ENCODE data around the gene STAT1.

Gene STAT1

GRCh38 chr2:191013932-191014652 lies at the start of gene STAT1:
STAT1 (minus strand) TSS chr2:191014171; CDS start chr2:191010003, 4,168 bp downstream.
- peak; percentile 95 for DNase-seq

- DNase-seq = no peak
Measured at GRCh38 chr2:191063584-191063983, 49.6 kb upstream of the STAT1 start.

GRCh38 chr2:191061381-191061980 lies 47.5 kb upstream of the STAT1 start:
- no peak for DNase-seq

- DNase-seq = no peak
Measured at GRCh38 chr2:191059308-191059707, 45.3 kb upstream of the STAT1 start.

- no peak for DNase-seq
Measured at GRCh38 chr2:191056228-191056627, 42.3 kb upstream of the STAT1 start.

GRCh38 chr2:191053256-191053655 lies 39.3 kb upstream of the STAT1 start:
- DNase-seq = no peak

- no peak for DNase-seq
Measured at GRCh38 chr2:191051825-191052778, 38.1 kb upstream of the STAT1 start.

- DNase-seq = no peak
Measured at GRCh38 chr2:191051177-191051576, 37.2 kb upstream of the STAT1 start.

GRCh38 chr2:191050640-191050987 lies 36.6 kb upstream of the STAT1 start:
- no peak for DNase-seq

- no peak for DNase-seq
Measured at GRCh38 chr2:191049728-191050639, 36.0 kb upstream of the STAT1 start.

GRCh38 chr2:191048073-191048472 lies 34.1 kb upstream of the STAT1 start:
- DNase-seq = no peak

GRCh38 chr2:191045141-191045540 lies 31.2 kb upstream of the STAT1 start:
- DNase-seq = no peak

GRCh38 chr2:191043438-191043837 lies 29.5 kb upstream of the STAT1 start:
- no peak for DNase-seq

GRCh38 chr2:191041418-191042161 lies 27.6 kb upstream of the STAT1 start:
- DNase-seq = no peak

- no peak for DNase-seq
Measured at GRCh38 chr2:191039616-191040015, 25.6 kb upstream of the STAT1 start.

GRCh38 chr2:191038741-191039140 lies 24.8 kb upstream of the STAT1 start:
- no peak for DNase-seq

- DNase-seq = peak; percentile 56
Measured at GRCh38 chr2:191038241-191038725, 24.3 kb upstream of the STAT1 start.

GRCh38 chr2:191037351-191037750 lies 23.4 kb upstream of the STAT1 start:
- DNase-seq = no peak

- no peak for DNase-seq
Measured at GRCh38 chr2:191036363-191036762, 22.4 kb upstream of the STAT1 start.

GRCh38 chr2:191032588-191033429 lies 18.8 kb upstream of the STAT1 start:
- no peak for DNase-seq

GRCh38 chr2:191031256-191031655 lies 17.3 kb upstream of the STAT1 start:
- no peak for DNase-seq
